Right lobe of liver (tissue), 4 donors: ENCODE data around the gene MTHFD2L.

Experiments
- POLR2A ChIP-seq: fragments of 450-650 bp; IDR thresholded peaks from one replicate; pipeline ENCODE4 v1.6.1; 2017; ENCODE audit warnings: antibody characterized with exemption, mild to moderate bottlenecking
- TF ChIP-seq, protein P1 (sequence below), 4 donors: fragments of 200-600 bp in 3 of 4; fragments of 450-650 bp in 1 of 4; IDR thresholded peaks; one replicate each; pipeline versions ENCODE4 v1.5.1 to v1.8.0; 2016 to 2022; ENCODE audit warnings: antibody characterized with exemption in 4 of 4, mild to moderate bottlenecking in 2 of 4
- donor health status: DM: no; HTN: no; CAD: no.
- donor health status: DM: no; HTN: no; CAD: no.
- donor health status: DM: no; HTN: yes; CAD: no.

DNA sequence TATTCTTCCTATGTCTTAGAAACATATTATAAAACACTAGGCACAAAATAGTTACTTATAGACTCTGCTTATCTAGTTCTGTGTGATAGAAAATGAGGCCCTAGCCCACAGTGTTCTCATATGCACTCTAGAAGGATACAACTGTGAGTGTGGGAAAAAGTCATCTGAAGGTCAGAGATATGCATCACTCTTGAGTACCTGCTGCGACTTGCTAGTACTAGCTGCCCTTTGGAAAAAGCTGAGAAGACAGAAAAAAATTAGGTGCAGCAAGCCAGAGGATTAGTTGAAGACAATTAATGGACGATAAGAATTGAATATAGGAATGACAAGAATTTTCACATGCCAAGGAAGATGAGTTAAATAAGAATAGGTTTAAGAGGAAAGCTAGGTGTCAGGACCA, 61.3 kb downstream of the MTHFD2L start:
- TF ChIP-seq, protein P1, sequence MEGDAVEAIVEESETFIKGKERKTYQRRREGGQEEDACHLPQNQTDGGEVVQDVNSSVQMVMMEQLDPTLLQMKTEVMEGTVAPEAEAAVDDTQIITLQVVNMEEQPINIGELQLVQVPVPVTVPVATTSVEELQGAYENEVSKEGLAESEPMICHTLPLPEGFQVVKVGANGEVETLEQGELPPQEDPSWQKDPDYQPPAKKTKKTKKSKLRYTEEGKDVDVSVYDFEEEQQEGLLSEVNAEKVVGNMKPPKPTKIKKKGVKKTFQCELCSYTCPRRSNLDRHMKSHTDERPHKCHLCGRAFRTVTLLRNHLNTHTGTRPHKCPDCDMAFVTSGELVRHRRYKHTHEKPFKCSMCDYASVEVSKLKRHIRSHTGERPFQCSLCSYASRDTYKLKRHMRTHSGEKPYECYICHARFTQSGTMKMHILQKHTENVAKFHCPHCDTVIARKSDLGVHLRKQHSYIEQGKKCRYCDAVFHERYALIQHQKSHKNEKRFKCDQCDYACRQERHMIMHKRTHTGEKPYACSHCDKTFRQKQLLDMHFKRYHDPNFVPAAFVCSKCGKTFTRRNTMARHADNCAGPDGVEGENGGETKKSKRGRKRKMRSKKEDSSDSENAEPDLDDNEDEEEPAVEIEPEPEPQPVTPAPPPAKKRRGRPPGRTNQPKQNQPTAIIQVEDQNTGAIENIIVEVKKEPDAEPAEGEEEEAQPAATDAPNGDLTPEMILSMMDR (IDR thresholded peaks at IDR 0.05), result no peak
- TF ChIP-seq POLR2A, result no peak
